ENCODE results near the gene VEZF1.

VEZF1 gene

DNA sequence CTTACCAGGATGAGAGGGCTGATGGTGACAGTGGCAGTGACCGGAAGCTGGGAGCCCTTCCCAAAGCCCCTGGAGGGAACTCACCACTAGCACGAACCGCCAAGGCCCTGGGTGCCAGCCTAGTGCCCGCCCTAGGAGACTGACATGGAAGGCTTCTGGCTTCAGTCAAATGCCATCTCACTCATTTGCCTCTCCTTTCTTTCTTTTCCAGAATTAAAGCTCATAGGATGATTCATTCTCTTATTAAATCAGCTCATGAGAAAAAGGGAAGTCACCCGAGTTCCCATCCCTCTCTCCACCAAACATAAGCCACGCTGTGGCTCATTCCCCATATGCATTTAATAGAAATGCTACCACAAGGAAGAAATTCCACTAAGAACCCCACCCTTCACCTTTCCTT is 44.9 kb downstream of the VEZF1 start:
- H3K4me3 ChIP-seq (ENCODE audit: low read depth, low read length), result peak overlapping the region; percentile 19; the same call in 1 of the 2 replicates

DNA sequence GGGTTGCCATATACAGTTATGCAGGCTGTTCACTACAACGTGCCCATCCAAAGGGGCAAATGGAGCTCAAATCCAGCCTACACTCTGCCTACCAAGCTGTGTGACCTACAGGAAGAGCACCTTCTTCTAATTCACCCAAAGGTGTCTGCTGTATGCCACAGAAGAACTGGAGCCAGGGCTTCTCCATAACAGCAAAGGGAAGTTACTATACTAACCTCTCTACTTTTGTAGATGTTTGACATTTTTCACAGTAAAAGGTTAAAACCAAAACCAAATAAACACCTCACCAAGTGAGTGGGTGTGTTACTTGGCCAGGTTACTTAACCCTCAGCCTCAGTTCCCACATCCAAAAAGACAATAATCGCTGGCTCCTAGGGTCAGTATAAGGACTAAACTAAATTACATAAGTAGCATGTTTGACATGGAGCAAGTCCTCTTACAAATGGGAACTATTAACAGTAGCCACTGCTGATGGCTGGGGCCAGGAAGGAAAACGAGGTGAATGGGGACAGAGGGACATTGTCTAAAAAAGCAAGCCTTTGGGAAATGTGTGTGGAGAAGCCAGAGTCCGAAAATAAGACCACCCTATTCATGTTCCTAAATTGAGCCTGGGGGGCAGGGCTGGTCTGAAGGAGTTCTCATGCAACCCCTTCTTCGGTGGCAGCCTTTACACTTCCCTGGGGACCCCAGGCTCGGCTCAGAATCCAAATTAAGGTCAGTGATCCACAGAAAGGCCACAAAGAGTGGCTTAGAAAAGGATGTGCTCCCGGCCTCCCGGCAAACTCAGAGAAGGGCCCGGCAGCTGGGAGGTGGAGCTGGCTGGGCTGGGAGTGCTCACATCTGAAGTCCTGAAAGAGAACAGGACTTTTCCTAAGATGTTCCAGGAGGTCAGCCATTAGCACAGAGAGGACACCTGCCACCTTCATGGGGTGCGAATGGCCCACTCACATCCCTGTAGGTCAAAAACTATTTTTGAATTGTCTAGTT is 46.4 kb downstream of the VEZF1 start:
- DNase-seq (ENCODE audit: low read depth), result no peak
- TF ChIP-seq, protein P1, sequence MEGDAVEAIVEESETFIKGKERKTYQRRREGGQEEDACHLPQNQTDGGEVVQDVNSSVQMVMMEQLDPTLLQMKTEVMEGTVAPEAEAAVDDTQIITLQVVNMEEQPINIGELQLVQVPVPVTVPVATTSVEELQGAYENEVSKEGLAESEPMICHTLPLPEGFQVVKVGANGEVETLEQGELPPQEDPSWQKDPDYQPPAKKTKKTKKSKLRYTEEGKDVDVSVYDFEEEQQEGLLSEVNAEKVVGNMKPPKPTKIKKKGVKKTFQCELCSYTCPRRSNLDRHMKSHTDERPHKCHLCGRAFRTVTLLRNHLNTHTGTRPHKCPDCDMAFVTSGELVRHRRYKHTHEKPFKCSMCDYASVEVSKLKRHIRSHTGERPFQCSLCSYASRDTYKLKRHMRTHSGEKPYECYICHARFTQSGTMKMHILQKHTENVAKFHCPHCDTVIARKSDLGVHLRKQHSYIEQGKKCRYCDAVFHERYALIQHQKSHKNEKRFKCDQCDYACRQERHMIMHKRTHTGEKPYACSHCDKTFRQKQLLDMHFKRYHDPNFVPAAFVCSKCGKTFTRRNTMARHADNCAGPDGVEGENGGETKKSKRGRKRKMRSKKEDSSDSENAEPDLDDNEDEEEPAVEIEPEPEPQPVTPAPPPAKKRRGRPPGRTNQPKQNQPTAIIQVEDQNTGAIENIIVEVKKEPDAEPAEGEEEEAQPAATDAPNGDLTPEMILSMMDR (IDR thresholded peaks at IDR 0.05; ENCODE audit: insufficient read depth, low read depth, low read length, missing control alignments), result no peak
- H3K4me3 ChIP-seq (ENCODE audit: low read depth, low read length), result no peak overlapping the region

More for the DNA sequence above, 44.9 kb downstream of the VEZF1 start:
- TF ChIP-seq, protein P1 (IDR thresholded peaks at IDR 0.05; ENCODE audit: insufficient read depth, low read depth, low read length, missing control alignments), result no peak
- no peak for DNase-seq (ENCODE audit: low read depth)

DNA sequence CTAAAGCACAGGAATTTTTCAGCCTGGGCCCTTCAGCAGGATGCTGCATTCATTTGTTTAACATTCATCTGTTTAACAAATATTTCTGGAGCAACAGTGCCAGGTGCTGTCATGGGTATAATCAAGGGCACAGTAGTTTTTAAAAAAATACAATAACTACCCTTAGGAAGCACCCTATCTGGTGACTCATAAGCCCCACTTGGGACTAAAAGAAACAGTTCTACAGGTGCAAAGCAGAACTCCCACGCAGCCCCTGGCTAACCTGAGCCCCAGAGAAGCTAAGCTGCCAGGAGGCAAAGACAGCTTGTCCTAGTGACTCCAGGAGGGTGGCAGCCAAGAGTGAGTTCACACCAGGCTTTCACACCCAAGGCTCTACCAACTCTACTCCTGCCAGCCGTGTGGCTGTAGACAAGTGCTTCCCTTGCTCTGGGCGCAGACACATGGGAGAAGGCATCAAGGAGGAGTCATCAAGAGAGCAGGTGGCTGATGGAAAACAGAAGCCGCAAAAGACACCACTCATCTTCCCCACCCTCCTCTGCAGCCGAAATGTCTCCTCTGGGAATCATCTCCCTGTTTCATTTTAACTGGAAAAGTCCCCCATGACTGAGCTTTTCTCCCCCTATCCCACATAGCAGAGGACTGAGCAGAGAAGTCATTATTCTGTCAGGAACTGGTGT is 47.3 kb downstream of the VEZF1 start:
- TF ChIP-seq, protein P1 (IDR thresholded peaks at IDR 0.05; ENCODE audit: insufficient read depth, low read depth, low read length, missing control alignments), result no peak
- peak; percentile 43 for DNase-seq (ENCODE audit: low read depth)
- H3K4me3 ChIP-seq (ENCODE audit: low read depth, low read length), result no peak overlapping the region

DNA sequence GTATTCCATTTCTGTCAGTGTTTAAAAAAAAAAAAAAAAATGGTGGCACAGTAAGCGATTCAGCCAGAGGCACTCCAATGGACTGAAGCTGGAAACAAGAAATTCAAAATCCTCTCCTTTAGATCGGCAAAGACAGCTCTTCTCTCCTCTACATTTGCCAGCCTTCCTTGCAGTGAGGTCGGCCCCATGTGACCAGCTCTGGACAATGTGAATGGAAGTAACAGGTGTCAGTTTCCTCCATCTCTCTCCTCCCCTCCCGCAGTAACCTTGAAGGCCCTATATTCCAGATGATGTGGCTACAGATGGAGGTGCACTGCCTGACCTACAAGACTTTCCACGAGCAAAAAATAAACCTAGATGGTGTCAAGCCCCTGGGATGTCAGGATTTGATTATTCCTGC is 47.8 kb downstream of the VEZF1 start:
- DNase-seq (ENCODE audit: low read depth), result peak; percentile 48
- no peak overlapping the region for H3K4me3 ChIP-seq (ENCODE audit: low read depth, low read length)
- TF ChIP-seq, protein P1 (IDR thresholded peaks at IDR 0.05; ENCODE audit: insufficient read depth, low read depth, low read length, missing control alignments), result no peak

DNA sequence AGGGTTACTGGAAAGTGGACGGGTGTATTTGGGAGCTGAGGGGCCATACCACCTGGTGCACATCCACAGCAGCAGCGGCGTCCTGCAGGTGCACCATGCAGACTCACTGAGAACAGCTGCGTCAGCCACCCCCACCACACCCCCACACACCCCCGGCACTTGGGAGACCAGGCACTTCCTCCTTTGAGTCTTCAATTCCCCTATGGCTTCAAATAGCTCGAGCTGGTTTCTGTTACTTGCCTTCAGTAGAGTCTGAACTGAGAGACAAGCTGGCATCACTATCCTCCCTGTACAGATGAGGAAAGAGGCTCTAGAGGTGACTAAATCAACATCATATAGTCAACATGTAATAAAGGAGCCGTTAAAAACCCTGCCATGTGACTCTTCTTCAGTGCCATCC is 48.3 kb downstream of the VEZF1 start:
- H3K4me3 ChIP-seq (ENCODE audit: low read depth, low read length), result no peak overlapping the region
- TF ChIP-seq, protein P1 (IDR thresholded peaks at IDR 0.05; ENCODE audit: insufficient read depth, low read depth, low read length, missing control alignments), result no peak
- peak; percentile 91 for DNase-seq (ENCODE audit: low read depth)

DNA sequence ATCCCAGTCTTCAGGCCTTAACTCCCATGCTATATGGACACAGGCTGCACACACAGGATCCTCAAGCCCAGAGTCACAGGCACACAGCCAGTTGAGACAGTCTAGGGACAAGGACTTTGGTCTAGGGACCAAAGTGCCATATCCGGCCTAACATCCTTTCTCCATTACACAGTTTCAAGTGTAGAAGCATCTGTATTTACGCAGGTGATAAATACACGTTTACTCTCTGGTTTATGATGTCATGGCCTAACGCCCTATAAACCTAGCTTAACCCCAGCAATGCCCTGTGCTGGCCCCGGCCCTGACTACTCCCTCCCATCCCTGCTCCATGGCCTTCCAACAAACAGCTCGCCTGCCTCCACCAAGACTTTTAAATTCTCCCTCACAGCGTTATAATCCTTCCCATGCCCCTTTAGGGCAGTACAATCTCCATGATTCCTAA is 50.0 kb downstream of the VEZF1 start:
- TF ChIP-seq, protein P1 (IDR thresholded peaks at IDR 0.05; ENCODE audit: insufficient read depth, low read depth, low read length, missing control alignments), result no peak
- DNase-seq (ENCODE audit: low read depth), result no peak
- no peak overlapping the region for H3K4me3 ChIP-seq (ENCODE audit: low read depth, low read length)
